Osteocyte (in vitro differentiated cells): ENCODE data around the gene RSKR. TPM values are rescaled to one million over a fixed set of nuclear protein-coding genes. Genes with fewer than 3 reads are reported as not detected.

Source experiments
- DNase-seq: peaks from one replicate; pipeline ENCODE4 v3.0.0; 2021; ENCODE audit warnings: mixed read lengths; ENCODE audit not compliant: unreplicated experiment; ENCODE audit errors: extremely low spot score
- H3K27ac Mint-ChIP-seq: one replicate; pipeline ENCODE4 v1.8.0; 2021; ENCODE audit warnings: mild to moderate bottlenecking, mixed read lengths; ENCODE audit not compliant: unreplicated experiment
- H3K27me3 Mint-ChIP-seq: one replicate; pipeline ENCODE4 v1.8.0; 2021; ENCODE audit warnings: mixed read lengths; ENCODE audit not compliant: unreplicated experiment
- H3K36me3 Mint-ChIP-seq: one replicate; pipeline ENCODE4 v1.8.0; 2021; ENCODE audit warnings: mixed read lengths; ENCODE audit not compliant: unreplicated experiment
- H3K4me1 Mint-ChIP-seq: one replicate; pipeline ENCODE4 v1.8.0; 2021; ENCODE audit warnings: mixed read lengths; ENCODE audit not compliant: unreplicated experiment
- H3K4me3 Mint-ChIP-seq: one replicate; pipeline ENCODE4 v1.8.0; 2021; ENCODE audit warnings: mild to moderate bottlenecking, moderate library complexity, mixed read lengths; ENCODE audit not compliant: unreplicated experiment
- H3K9me3 Mint-ChIP-seq: one replicate; pipeline ENCODE4 v1.8.0; 2021; ENCODE audit warnings: mixed read lengths; ENCODE audit not compliant: unreplicated experiment
- total RNA-seq: library from RNA; stranded (reverse); gene quantifications from 2 replicates; pipeline ENCODE4 v1.2.1, GENCODE V29; 2021
- TF ChIP-seq, protein P1 (sequence below): fragments of 200-600 bp; sonication (generic); IDR thresholded peaks from 2 replicates; pipeline ENCODE4 v1.5.0; 2021; ENCODE audit warnings: antibody characterized with exemption, mild to moderate bottlenecking, moderate library complexity

RSKR gene
- total RNA-seq, 1 donor from 2014 or later = 10.3 TPM

DNA sequence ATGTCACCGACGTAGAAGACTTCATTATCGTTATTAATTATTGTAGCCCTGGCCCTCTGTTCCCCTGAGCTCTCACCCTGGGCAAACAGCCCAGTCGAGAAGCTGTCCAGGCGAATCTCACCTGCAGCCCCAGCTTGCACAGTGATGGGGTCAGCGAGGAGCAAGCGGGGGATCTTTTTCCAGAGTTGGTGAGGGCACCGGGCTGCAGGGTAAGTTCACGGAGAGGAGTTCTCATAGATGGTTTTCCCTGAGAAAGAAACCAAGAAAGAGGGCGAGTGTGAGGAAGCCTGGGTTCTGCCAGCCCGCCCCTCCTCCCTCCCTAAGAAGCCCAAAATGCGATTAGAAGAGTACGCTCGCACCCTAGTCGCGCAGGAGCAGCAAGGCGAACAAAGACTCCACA lies 15.6 kb downstream of the RSKR start:
- no peak for DNase-seq
- Mint-ChIP-seq H3K27me3 (no peaks in the 10 kb centered on the region), H3K9me3 (no peaks in the 10 kb centered on the region), H3K4me1 (peaks cover 20% of the 10 kb centered on the region), H3K36me3 (no peaks in the 10 kb centered on the region), H3K4me3 (peak overlapping the region; percentile 93), H3K27ac (peak overlapping the region; percentile 93)
- TF ChIP-seq, protein P1, sequence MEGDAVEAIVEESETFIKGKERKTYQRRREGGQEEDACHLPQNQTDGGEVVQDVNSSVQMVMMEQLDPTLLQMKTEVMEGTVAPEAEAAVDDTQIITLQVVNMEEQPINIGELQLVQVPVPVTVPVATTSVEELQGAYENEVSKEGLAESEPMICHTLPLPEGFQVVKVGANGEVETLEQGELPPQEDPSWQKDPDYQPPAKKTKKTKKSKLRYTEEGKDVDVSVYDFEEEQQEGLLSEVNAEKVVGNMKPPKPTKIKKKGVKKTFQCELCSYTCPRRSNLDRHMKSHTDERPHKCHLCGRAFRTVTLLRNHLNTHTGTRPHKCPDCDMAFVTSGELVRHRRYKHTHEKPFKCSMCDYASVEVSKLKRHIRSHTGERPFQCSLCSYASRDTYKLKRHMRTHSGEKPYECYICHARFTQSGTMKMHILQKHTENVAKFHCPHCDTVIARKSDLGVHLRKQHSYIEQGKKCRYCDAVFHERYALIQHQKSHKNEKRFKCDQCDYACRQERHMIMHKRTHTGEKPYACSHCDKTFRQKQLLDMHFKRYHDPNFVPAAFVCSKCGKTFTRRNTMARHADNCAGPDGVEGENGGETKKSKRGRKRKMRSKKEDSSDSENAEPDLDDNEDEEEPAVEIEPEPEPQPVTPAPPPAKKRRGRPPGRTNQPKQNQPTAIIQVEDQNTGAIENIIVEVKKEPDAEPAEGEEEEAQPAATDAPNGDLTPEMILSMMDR = no peak

DNA sequence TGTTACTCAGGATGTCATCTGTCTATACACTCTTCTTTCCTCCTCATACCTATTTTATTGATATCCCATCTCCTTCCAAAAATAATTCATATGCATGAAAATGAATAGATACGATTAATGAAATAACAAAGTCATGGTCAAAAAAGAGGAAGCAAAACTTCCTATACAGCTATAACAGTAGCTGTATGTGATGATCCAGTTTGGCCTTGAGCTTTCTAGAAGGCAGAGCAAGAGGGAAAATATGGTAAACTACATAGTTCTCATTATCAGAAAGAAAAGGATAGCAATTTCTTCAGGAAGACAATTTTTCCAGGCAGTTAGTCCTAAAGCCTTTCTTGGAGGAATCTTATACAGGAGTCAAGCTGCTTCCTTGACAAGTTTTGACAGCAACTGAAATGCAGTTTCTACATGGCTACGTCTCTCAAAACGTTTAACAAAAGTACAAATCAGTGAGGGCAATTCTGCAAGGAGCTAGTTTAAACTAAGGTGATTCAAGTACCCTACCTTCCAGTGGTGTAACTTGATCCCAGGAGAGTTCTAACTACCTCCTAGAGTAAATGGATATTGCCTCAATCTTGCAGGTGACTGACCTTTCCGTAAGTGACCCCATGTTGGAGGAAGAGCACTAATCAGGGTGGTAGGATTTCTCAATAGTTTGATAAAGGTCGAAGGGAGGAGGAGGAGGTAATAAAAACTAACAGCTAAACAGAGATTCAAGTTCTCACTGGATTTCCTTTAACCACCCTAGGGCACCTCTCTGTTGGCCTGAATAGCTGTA lies 16.2 kb downstream of the RSKR start:
- H3K27me3 Mint-ChIP-seq = no peaks in the 10 kb centered on the region
- peak overlapping the region; percentile 93 for H3K27ac Mint-ChIP-seq
- peak overlapping the region; percentile 93 for H3K4me3 Mint-ChIP-seq
- H3K9me3 Mint-ChIP-seq = no peaks in the 10 kb centered on the region
- TF ChIP-seq, protein P1 = no peak
- no peak for DNase-seq
- no peaks in the 10 kb centered on the region for H3K36me3 Mint-ChIP-seq
- H3K4me1 Mint-ChIP-seq = peaks cover 20% of the 10 kb centered on the region

DNA sequence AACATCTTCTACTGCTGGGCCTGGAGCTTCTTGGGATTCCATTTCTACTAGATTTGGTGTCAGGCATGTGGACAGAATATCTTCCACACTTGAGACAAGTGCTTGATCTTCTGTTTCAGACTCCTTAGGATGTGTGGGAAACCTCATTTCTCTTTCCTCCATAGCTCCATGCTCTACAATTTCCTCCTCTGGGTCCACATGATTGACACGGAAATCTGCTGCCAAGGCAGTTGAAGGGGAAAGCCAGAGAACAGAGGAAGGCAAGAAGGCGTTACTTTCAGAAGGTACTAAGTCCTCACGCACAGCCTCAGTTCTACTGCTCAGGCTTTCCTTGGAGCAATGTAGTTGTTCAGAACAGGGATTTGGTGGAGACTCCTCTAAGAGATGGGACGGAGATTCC lies 21.7 kb downstream of the RSKR start:
- no peaks in the 10 kb centered on the region for H3K4me1 Mint-ChIP-seq
- no peaks in the 10 kb centered on the region for H3K36me3 Mint-ChIP-seq
- no peaks in the 10 kb centered on the region for H3K9me3 Mint-ChIP-seq
- no peak for DNase-seq
- TF ChIP-seq, protein P1 = no peak
- no peak overlapping the region for H3K4me3 Mint-ChIP-seq
- H3K27me3 Mint-ChIP-seq = no peaks in the 10 kb centered on the region
- no peak overlapping the region for H3K27ac Mint-ChIP-seq

DNA sequence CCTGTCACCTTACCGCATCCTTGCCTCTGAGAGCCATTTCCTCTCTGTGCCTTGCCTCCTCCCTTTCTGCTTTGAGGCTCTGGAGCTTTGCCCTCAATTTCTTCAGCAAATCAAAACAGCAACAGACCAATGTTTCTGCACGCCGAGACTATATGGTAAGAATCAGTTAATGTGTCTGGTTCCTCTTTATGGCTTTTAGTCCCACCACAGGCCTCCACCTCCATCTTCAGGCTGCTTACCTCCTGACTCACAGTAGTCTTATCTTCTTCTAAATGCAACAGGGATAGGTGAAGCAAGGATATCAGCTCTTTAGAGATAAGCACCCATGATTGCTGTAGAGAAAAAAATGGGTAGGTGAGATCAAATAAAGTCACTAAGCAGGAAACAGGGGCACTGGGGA lies 28.1 kb downstream of the RSKR start:
- H3K4me1 Mint-ChIP-seq = no peaks in the 10 kb centered on the region
- no peak for DNase-seq
- H3K4me3 Mint-ChIP-seq = no peak overlapping the region
- H3K9me3 Mint-ChIP-seq = no peaks in the 10 kb centered on the region
- no peak overlapping the region for H3K27ac Mint-ChIP-seq
- H3K27me3 Mint-ChIP-seq = no peaks in the 10 kb centered on the region
- peaks cover 3% of the 10 kb centered on the region for H3K36me3 Mint-ChIP-seq
- TF ChIP-seq, protein P1 = no peak

DNA sequence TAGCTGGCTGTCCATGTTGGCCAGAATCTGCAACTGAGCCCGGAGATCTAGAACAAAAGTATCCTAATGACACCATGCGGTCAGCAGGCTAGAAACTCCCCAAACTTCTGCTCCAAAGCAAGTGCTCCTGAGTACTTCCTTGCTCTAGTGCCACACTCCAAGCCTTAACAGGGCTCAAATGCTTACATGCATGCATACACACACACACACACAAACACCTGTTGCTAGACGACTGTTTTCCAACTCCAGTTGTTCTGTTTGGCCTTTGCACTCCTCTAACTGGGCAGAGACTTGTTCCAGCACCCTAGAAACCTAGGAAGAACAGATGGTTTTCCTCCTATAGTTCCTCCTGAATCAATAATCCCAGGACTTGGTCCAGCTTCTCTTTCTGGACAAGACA lies 29.6 kb downstream of the RSKR start:
- no peaks in the 10 kb centered on the region for H3K9me3 Mint-ChIP-seq
- H3K27ac Mint-ChIP-seq = no peak overlapping the region
- H3K4me3 Mint-ChIP-seq = no peak overlapping the region
- H3K36me3 Mint-ChIP-seq = peaks cover 6% of the 10 kb centered on the region
- no peaks in the 10 kb centered on the region for H3K4me1 Mint-ChIP-seq
- TF ChIP-seq, protein P1 = no peak
- no peak for DNase-seq
- H3K27me3 Mint-ChIP-seq = no peaks in the 10 kb centered on the region
